HFF-Myc (cell line): Measurements from ENCODE around the gene COX20.
A peak's percentile ranks its signal among the peaks of the same experiment; 100 is the strongest.

Source experiments
- DNase-seq: peaks from one replicate; pipeline ENCODE4 v3.0.0-alpha.2; 2011; ENCODE audit warnings: low read depth; ENCODE audit errors: extremely low read depth
- H3K4me3 ChIP-seq: replicated peaks from 2 replicates; pipeline ENCODE4 v1.5.1; 2011; ENCODE audit warnings: low read depth, mild to moderate bottlenecking, control low read depth, low read length
- CTCF ChIP-seq: IDR thresholded peaks from 2 replicates; pipeline ENCODE4 v1.5.1; 2012; ENCODE audit warnings: mild to moderate bottlenecking, low read depth, low read length, control low read depth; ENCODE audit errors: missing control alignments

Gene COX20

GRCh38 chr1:244835276-244836134, at the start of gene COX20:
Gene COX20 (plus strand): TSS chr1:244835658. CDS start chr1:244835715, 57 bp downstream.
- DNase-seq, result peak; percentile 81
- H3K4me3 ChIP-seq, result peak within 1 kb of the TSS; percentile 78
- no peak for TF ChIP-seq CTCF

GRCh38 chr1:244788493-244789275, 46.8 kb upstream of the COX20 start:
- TF ChIP-seq CTCF, result no peak
- DNase-seq, result no peak
- no peak overlapping the region for H3K4me3 ChIP-seq

GRCh38 chr1:244789276-244789580, 46.2 kb upstream of the COX20 start:
- DNase-seq, result no peak
- TF ChIP-seq CTCF, result no peak
- H3K4me3 ChIP-seq, result no peak overlapping the region

GRCh38 chr1:244789731-244790130, 45.7 kb upstream of the COX20 start:
- DNase-seq, result no peak
- H3K4me3 ChIP-seq, result no peak overlapping the region
- no peak for TF ChIP-seq CTCF

GRCh38 chr1:244791061-244791460, 44.4 kb upstream of the COX20 start:
- H3K4me3 ChIP-seq, result no peak overlapping the region
- no peak for DNase-seq
- no peak for TF ChIP-seq CTCF

GRCh38 chr1:244792188-244792850, 43.1 kb upstream of the COX20 start:
- TF ChIP-seq CTCF, result no peak
- no peak overlapping the region for H3K4me3 ChIP-seq
- DNase-seq, result no peak
